ENCODE results near the gene EMCN. TPM values are rescaled to one million over a fixed set of nuclear protein-coding genes. Genes with fewer than 3 reads are reported as not detected.

The EMCN gene
- total RNA-seq, result 10 to 100 TPM in 1 of 2 donors, 1 to 10 TPM in 1; 9.3 to 65.6 TPM

- Histone ChIP-seq H3K9me3 (no peaks in the 10 kb centered on the region), H3K36me3 (no peaks in the 10 kb centered on the region), H3K4me3 (no peak within 1 kb of the TSS), H3K27ac (no peak within 1 kb of the TSS), H3K27me3 (replicated peaks; ENCODE audit: insufficient read depth) (no peaks in the 10 kb centered on the region), H3K4me1 (ENCODE audit: control insufficient read depth in 1 of 2, low read depth in 2 of 2) (no peaks in the 10 kb centered on the region)
- DNase-seq (ENCODE audit: low spot score), result no peak
- TF ChIP-seq, protein P1, sequence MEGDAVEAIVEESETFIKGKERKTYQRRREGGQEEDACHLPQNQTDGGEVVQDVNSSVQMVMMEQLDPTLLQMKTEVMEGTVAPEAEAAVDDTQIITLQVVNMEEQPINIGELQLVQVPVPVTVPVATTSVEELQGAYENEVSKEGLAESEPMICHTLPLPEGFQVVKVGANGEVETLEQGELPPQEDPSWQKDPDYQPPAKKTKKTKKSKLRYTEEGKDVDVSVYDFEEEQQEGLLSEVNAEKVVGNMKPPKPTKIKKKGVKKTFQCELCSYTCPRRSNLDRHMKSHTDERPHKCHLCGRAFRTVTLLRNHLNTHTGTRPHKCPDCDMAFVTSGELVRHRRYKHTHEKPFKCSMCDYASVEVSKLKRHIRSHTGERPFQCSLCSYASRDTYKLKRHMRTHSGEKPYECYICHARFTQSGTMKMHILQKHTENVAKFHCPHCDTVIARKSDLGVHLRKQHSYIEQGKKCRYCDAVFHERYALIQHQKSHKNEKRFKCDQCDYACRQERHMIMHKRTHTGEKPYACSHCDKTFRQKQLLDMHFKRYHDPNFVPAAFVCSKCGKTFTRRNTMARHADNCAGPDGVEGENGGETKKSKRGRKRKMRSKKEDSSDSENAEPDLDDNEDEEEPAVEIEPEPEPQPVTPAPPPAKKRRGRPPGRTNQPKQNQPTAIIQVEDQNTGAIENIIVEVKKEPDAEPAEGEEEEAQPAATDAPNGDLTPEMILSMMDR (IDR thresholded peaks at IDR 0.05), result no peak
- ATAC-seq (ENCODE audit: insufficient number of reproducible peaks, low FRiP score, low read depth), result no peak
Measured at GRCh38 chr4:100517864-100518341, at the start of gene EMCN. Gene EMCN (minus strand): TSS chr4:100518022. CDS start chr4:100517914, 108 bp downstream.

DNA sequence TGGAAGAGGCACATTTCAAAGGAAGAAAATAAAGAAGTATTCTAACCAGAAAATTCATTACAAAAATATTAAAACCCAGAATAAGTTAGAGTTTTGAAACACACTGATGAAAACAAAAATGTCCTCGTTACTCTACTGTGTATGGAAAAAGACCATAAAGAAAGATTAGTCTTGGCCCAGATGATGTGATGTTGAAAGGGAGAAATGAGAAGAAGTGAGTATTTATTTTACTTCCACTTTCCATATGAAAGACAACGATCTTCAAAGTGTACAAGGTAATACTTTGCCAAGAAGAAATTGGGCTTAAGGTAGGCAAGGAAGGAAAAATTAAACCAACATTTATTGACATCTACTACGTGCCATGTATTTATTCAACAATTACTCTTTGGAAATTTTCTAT is 48.6 kb upstream of the EMCN start:
- DNase-seq (ENCODE audit: low spot score), result no peak

DNA sequence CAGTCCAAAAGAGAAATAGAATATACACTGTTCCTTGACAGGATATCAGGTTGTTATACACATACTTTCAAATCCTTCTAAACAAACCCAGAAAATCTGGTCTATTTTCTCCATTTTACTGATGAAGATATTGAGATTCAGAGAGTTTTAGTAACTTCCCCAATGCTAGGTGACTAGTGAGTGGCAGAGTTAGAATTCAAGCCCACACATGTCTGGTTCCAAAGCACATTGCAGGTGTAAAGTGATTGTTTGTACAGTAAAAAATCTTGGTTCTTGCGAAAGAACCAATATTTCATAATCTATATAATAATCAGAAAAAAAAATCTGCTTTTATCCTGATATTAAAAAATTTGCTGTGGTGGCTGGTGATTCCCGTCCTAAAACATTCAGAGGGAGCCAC is 39.5 kb upstream of the EMCN start:
- TF ChIP-seq, protein P1 (IDR thresholded peaks at IDR 0.05), result no peak
- no peak for ATAC-seq (ENCODE audit: insufficient number of reproducible peaks, low FRiP score, low read depth)
- Histone ChIP-seq H3K4me3 (no peak overlapping the region), H3K36me3 (no peaks in the 10 kb centered on the region), H3K9me3 (no peaks in the 10 kb centered on the region), H3K27me3 (replicated peaks; ENCODE audit: insufficient read depth) (no peaks in the 10 kb centered on the region), H3K27ac (no peak overlapping the region), H3K4me1 (ENCODE audit: control insufficient read depth in 1 of 2, low read depth in 2 of 2) (no peaks in the 10 kb centered on the region)
- DNase-seq (ENCODE audit: low spot score), result no peak

More for the DNA sequence above, 48.6 kb upstream of the EMCN start:
- TF ChIP-seq, protein P1 (IDR thresholded peaks at IDR 0.05), result no peak
- no peak overlapping the region for H3K4me3 ChIP-seq
- no peaks in the 10 kb centered on the region for H3K4me1 ChIP-seq (ENCODE audit: control insufficient read depth in 1 of 2, low read depth in 2 of 2)
- H3K9me3 ChIP-seq, result no peaks in the 10 kb centered on the region
- no peaks in the 10 kb centered on the region for H3K36me3 ChIP-seq
- ATAC-seq (ENCODE audit: insufficient number of reproducible peaks, low FRiP score, low read depth), result no peak
- H3K27me3 ChIP-seq (replicated peaks; ENCODE audit: insufficient read depth), result no peaks in the 10 kb centered on the region
- no peak overlapping the region for H3K27ac ChIP-seq

DNA sequence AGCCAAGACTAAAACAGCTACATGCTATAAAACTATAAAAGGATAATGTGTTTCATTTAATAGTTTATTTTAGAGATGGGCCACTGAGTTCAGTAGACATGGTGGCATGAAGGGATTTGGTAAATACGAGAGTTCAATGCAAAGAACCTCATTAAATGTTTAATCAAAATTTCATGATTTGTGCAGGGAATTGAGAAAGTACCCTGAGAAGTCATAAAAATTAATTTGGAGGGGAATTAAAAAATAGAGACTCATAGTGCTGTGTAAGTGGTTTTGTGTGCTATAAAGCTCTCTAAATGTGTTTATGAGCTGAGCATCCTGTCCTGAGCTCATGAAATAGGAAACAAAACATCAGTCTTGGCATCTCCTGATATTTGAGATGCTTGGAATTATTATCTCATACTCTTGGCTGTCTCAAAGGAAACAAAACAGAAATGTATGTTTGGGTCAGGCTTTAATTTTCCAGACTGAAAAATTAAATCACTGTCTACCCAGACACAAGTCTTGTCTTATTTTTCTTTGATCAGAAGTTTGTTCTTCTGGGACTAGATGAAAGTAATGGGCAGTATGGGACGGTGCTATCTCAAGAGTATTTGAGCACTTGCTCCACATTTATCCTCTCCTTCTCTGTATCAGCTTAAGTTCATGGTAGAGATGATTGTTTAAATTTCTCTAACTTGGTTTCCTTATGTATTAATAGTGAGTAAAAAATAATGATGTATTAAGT is 38.0 kb upstream of the EMCN start:
- TF ChIP-seq, protein P1 (IDR thresholded peaks at IDR 0.05), result no peak
- ATAC-seq (ENCODE audit: insufficient number of reproducible peaks, low FRiP score, low read depth) (no peak), DNase-seq (ENCODE audit: low spot score) (no peak)
- Histone ChIP-seq H3K27me3 (replicated peaks; ENCODE audit: insufficient read depth) (no peaks in the 10 kb centered on the region), H3K36me3 (no peaks in the 10 kb centered on the region), H3K4me3 (no peak overlapping the region), H3K27ac (no peak overlapping the region), H3K9me3 (no peaks in the 10 kb centered on the region), H3K4me1 (ENCODE audit: control insufficient read depth in 1 of 2, low read depth in 2 of 2) (no peaks in the 10 kb centered on the region)

GRCh38 chr4:100548200-100548560 is 30.4 kb upstream of the EMCN start:
- TF ChIP-seq, protein P1 (IDR thresholded peaks at IDR 0.05), result no peak
- H3K4me3 ChIP-seq, result no peak overlapping the region
- no peak for ATAC-seq (ENCODE audit: insufficient number of reproducible peaks, low FRiP score, low read depth)
- no peaks in the 10 kb centered on the region for H3K36me3 ChIP-seq
- H3K9me3 ChIP-seq, result no peaks in the 10 kb centered on the region
- H3K4me1 ChIP-seq (ENCODE audit: control insufficient read depth in 1 of 2, low read depth in 2 of 2), result no peaks in the 10 kb centered on the region
- H3K27ac ChIP-seq, result no peak overlapping the region
- no peaks in the 10 kb centered on the region for H3K27me3 ChIP-seq (replicated peaks; ENCODE audit: insufficient read depth)
- DNase-seq (ENCODE audit: low spot score), result no peak
